ENCODE results near the gene HILPDA. TPM values are rescaled to one million over a fixed set of nuclear protein-coding genes. Genes with fewer than 3 reads are reported as not detected.

Gene HILPDA
- total and polyA plus RNA-seq, 7 donors: 1.9 to 9.7 (median 4.1) TPM

GRCh38 chr7:128430207-128430606, 25.5 kb upstream of the HILPDA start:
- no peak for TF ChIP-seq CTCF (IDR thresholded peaks at IDR 0.05)
- Histone ChIP-seq H3K27ac (no peak overlapping the region), H3K4me1 (no peaks in the 10 kb centered on the region), H3K4me3 (no peak overlapping the region), H3K9me3 (no peaks in the 10 kb centered on the region), H3K36me3 (ENCODE audit: insufficient read depth in 1 of 2, low read depth in 1 of 2) (no peaks in the 10 kb centered on the region), H3K27me3 (ENCODE audit: insufficient read depth in 3 of 3, low read length in 2 of 3) (peaks cover 0 to 6% (median 0%) of the 10 kb centered on the region in 3 donors)
- DNase-seq: no peak
- no peak for ATAC-seq
- intact Hi-C loops (cut with DNase I): loop anchor here in 1 of 2 donors (2.0 kb wide), 1 partner anchor 29 kb away; no protein-coding TSS in a partner anchor
- WGBS, 3 donors: 65 to 71% (median 67%) methylated on average over 3 of the region's 3 CpGs

- TF ChIP-seq CTCF (IDR thresholded peaks at IDR 0.05): no peak
- Histone ChIP-seq H3K36me3 (ENCODE audit: insufficient read depth in 1 of 2, low read depth in 1 of 2) (no peaks in the 10 kb centered on the region), H3K9me3 (no peaks in the 10 kb centered on the region), H3K4me1 (no peaks in the 10 kb centered on the region), H3K27me3 (ENCODE audit: insufficient read depth in 3 of 3, low read length in 2 of 3) (peaks cover 0 to 6% (median 0%) of the 10 kb centered on the region in 3 donors), H3K4me3 (no peak overlapping the region), H3K27ac (no peak overlapping the region)
- WGBS, 3 donors: 56 to 63% (median 61%) methylated on average over 6 of the region's 6 CpGs
- DNase-seq (no peak), ATAC-seq (peak in 1 of 4 donors; percentile 26)
- intact Hi-C loops (cut with DNase I): loop anchor here in 1 of 2 donors (2.0 kb wide), 1 partner anchor 28 kb away; no protein-coding TSS in a partner anchor
Measured at GRCh38 chr7:128431221-128431620, 24.5 kb upstream of the HILPDA start.

GRCh38 chr7:128431754-128432153, 23.9 kb upstream of the HILPDA start:
- no peak overlapping the region for H3K4me3 ChIP-seq
- intact Hi-C loops (cut with DNase I): loop anchor here in 1 of 2 donors (2.0 kb wide), 1 partner anchor 27 kb away; no protein-coding TSS in a partner anchor
- no peaks in the 10 kb centered on the region for H3K4me1 ChIP-seq
- no peak for ATAC-seq
- no peak overlapping the region for H3K27ac ChIP-seq
- H3K36me3 ChIP-seq (ENCODE audit: insufficient read depth in 1 of 2, low read depth in 1 of 2): no peaks in the 10 kb centered on the region
- H3K9me3 ChIP-seq: no peaks in the 10 kb centered on the region
- H3K27me3 ChIP-seq (ENCODE audit: insufficient read depth in 3 of 3, low read length in 2 of 3): peaks cover 0 to 6% (median 0%) of the 10 kb centered on the region in 3 donors
- WGBS, 3 donors: 73 to 85% (median 76%) methylated on average over 2 of the region's 2 CpGs
- no peak for DNase-seq
- TF ChIP-seq CTCF (IDR thresholded peaks at IDR 0.05): no peak

- intact Hi-C loops (cut with DNase I): no loop called here
- ATAC-seq (no peak), DNase-seq (no peak)
- WGBS, 3 donors: 69 to 79% (median 76%) methylated on average over 4 of the region's 4 CpGs
- H3K27ac ChIP-seq: no peak overlapping the region
- no peaks in the 10 kb centered on the region for H3K36me3 ChIP-seq (ENCODE audit: insufficient read depth in 1 of 2, low read depth in 1 of 2)
- H3K27me3 ChIP-seq (ENCODE audit: insufficient read depth in 3 of 3, low read length in 2 of 3): peaks cover 0 to 4% (median 0%) of the 10 kb centered on the region in 3 donors
- TF ChIP-seq CTCF (IDR thresholded peaks at IDR 0.05): no peak
- no peaks in the 10 kb centered on the region for H3K4me1 ChIP-seq
- no peaks in the 10 kb centered on the region for H3K9me3 ChIP-seq
- no peak overlapping the region for H3K4me3 ChIP-seq
Measured at GRCh38 chr7:128434413-128435326, 21.0 kb upstream of the HILPDA start.

Data from psoas muscle (tissue), 8 donors.